Kidney glomerular epithelial cell (primary cell): Measurements from ENCODE around the gene BPHL.
A peak's percentile ranks its signal among the peaks of the same experiment; 100 is the strongest.
"Not testable (repeated sequence)": the region's sequence is repeated elsewhere in the genome, so short reads cannot be mapped to it uniquely, and the experiment has no call there.

Experiments used
- DNase-seq: peaks from one replicate; lab custom pipeline; 2025; lab: John Stamatoyannopoulos, UW

The BPHL gene

GRCh38 chr6:3122823-3123182 is 4.3 kb downstream of the BPHL start:
- DNase-seq: no peak

GRCh38 chr6:3124667-3125066 is 6.2 kb downstream of the BPHL start:
- DNase-seq: no peak

DNA sequence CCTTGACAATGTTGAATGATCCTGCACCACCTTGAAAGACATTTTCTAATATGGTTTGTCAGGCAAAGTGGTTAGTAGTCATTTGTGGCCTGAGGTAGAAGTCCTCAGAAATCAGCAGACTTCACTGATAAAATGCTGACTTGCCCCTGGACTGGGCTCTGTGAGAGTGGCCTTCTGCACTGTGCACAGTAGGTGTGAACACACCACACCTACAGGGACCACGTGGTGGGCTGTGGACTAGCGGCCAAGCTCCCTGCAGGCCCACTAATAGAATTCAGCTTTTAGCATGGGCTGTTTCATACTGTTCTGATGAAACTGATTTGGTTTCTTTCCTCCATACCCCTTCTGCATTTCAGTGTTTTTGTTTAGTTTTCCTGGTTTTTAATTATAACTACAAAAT is 7.3 kb downstream of the BPHL start:
- no peak for DNase-seq

DNA sequence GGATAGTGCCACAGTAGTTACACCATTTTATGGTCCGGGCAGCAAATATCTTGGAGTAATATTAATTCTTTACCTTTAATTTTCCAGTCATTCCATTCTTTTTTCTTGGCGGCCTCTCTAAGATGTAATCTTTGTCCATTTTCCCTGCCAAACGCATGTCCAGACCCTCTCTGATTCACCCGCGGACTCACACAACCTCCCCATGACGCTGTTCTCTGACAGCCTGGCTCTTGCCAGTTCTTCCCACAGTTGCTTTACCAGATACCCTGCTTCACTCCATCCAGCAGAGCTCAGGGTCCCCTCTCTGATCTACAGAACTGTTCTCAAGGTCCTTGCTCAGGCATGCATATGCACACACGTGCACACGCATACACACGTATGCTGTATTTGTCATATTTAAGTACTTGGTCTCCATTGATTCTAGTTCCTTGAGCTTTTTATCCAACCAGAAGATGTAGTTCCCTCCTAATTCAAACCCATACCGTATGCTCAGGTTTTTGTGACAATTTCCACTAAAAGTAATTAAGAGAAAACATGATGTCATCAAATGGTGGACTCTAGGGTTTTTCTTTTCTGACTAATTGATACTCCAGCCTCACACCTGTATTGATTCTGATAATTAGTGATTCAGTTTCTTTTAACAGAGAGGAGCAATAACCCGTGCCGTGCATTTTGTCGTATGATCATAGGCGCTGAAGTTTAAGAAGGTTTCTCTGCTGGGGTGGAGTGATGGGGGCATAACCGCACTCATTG is 10.0 kb downstream of the BPHL start:
- no peak for DNase-seq

DNA sequence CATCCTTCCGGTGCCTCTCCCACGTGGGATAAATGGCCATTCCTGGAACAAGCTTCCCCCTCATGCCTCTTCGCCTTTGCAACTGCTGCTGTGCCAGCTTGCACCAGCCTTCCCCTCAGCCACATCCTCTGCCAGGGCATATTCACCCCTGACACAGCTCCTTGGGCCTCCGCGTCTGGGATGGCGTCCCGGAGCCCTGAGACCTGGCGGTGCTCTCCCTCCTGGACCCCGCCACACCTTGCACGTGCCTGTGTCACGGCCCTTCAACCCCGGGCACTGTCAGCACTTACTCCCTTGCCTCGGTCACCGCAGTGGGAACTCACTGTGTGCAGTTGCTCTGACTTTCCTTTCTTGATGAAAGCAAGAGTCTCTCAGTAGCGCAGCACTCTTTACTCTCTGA is 13.2 kb downstream of the BPHL start:
- DNase-seq: no peak

DNA sequence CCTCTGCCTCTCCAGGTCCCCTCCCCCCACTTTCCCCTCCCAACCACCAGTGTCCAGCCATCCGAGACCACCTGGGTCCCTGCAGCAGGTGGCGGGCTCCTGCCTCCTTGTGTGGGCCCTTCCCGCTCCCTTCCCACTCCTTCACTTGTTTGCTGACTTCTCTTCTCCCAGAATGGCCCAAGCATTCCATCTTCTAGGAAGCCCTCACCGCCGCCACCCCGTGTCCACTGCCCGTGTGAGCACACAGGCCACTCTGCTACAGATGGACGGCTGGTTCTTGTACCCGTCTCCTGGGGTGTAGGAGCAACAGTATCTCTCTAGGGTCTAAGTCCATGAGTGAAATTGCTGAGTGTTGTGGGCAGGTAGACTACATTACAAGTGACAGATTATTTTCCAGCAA is 15.0 kb downstream of the BPHL start:
- no peak for DNase-seq

DNA sequence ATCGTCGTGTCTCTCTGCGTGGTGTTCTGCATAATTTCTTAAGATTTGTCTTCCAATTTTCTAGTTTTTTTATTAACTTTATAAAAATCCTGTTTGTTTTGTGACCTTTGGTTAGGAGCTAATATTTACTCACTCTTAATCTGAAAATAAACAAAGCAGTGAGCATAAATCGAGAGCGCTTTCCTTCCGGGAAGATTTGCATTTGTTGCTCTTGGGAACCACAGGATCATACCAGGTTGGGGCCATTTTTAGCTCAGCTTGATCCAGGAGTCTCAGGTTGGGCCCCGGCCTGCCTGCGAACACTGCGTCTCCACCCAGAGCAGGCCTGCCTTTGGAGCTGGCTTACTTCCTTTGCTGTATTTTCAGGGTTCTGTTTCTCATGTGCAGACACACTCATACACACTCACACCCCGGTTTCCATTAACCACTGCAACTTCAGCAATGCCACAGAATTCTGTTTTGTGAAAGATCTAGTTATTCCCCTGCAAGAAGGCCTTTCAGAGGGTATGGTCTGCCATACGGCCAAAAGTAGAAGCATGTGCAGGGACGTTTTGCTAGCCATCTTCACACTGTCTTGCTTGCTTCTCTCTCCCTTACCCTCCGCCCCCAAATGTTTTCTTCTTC is 17.3 kb downstream of the BPHL start:
- no peak for DNase-seq

- DNase-seq: no peak
Observed at GRCh38 chr6:3136292-3137011, 17.9 kb downstream of the BPHL start.

DNA sequence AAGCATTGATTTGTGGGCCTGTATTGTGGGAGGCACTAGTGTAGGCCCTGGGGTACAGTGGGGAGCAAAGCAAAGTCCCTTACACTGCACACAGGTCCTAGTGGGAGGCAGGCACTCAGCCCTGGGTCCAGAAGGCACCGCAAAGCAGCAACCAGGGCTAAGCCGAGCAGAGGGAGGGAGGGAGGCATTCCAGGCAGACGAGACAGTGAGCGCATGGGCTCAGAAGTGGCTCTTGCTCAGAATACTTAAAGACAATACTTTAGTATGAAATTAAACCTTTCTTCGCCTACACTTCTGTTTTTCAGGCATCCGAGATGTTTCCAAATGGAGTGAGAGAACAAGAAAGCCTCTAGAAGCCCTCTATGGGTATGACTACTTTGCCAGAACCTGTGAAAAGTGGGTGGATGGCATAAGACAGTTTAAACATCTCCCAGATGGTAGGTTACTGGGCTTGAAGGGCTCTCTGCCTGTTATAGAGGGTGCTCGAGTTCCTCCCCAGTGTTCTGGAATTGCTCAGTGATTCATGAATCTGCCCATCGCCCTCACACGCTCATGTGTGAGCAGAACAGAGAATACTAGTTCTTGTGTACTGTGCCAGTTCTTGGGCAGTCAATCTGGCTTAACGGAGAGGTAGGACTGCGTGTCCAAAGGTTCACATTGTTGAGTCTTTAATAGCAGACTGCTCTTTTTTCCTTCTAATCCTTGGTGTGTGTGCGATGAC is 18.7 kb downstream of the BPHL start:
- no peak for DNase-seq

DNA sequence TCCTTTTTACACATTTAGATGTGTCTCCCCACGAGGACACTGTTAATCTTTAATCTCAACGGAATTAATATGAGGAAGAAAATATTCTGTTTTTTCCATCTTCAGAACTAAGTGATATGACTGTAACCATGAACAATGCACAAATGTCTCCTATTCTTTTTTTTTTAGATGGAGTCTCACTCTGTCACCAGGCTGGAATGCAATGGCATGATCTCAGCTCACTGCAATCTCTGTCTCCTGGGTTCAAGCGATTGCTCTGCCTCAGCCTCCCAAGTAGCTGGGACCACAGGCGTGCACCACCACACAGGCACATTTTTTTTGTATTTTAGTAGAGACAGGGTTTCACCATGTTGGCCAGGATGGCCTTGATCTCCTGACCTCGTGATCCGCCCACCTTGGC is 19.4 kb downstream of the BPHL start:
- DNase-seq: not testable (repeated sequence)

DNA sequence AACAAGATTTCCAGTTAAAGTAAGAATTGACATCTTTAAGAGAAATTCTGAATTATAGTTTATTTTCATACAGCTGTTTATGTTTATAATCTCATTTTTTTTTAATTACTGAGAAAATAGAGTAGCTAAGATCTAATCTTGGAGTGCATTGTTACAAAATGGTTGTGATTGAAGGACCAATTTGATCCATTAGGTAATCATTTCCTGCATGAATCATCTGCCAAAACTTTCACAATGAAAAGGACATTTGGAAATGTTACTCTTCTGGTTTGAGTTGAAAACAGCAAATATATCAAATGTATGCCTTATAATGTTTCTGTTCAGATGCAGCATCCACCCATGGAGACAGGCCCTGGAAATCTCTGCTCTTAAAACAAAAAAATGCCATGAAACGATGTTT is 19.8 kb downstream of the BPHL start:
- DNase-seq: no peak

DNA sequence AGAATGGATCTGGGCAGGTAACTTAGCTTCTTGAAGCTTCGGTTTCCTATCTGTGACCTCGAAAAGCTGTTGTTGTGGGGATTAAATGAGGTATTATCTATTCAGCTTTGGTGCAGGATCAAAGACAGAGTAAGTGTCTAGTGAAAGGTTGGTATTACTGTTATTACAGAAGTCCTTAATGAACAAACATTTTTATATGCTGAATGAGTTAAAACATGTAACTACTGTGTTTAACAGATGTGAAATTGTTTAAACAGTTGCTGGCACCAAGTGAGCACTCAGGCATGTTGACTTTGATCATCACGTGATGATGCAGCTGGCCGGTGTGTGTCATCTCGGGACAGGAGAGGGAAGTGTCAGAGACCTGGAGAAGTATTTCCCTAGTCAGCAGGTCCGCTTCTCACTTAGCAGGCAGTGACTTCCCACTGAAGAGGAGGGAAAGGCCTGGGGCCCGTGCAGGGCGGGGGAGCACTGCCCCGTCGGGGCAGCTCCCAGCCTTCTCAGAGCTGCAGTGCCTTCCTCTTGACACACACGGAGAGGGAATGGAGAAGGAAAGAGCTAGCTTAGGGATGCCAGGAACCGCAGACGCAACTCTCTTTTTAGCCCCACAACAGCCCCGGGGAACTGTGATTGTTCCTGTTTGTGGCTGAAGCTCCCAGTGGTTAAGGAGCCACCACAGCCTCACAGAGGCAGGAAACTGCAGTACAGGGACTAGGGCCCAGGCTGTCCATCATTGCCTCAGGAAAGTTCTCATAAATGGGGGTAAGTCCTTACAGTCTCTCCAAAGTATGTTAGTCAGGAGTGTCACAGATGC is 20.8 kb downstream of the BPHL start:
- DNase-seq: peak; percentile 44

DNA sequence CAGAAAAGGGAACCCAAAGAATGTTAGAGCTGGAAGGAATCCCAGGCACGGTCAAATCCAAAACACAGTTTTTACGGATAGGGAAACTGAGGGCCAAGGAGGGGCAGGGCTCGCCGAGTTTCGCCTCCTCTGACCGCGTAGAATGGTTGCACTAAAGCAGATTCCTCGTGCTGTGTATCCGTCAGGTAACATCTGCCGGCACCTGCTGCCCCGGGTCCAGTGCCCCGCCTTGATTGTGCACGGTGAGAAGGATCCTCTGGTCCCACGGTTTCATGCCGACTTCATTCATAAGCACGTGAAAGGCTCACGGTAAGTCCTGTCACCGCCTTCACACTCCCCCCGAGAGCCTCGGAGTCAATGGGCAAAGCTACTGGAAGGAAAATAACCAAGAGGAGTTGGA is 21.7 kb downstream of the BPHL start:
- no peak for DNase-seq

- DNase-seq: no peak
Observed at GRCh38 chr6:3142536-3142935, 24.0 kb downstream of the BPHL start.

- no peak for DNase-seq
Observed at GRCh38 chr6:3143158-3143557, 24.6 kb downstream of the BPHL start.

- no peak for DNase-seq
Observed at GRCh38 chr6:3144571-3144970, 26.1 kb downstream of the BPHL start.

DNA sequence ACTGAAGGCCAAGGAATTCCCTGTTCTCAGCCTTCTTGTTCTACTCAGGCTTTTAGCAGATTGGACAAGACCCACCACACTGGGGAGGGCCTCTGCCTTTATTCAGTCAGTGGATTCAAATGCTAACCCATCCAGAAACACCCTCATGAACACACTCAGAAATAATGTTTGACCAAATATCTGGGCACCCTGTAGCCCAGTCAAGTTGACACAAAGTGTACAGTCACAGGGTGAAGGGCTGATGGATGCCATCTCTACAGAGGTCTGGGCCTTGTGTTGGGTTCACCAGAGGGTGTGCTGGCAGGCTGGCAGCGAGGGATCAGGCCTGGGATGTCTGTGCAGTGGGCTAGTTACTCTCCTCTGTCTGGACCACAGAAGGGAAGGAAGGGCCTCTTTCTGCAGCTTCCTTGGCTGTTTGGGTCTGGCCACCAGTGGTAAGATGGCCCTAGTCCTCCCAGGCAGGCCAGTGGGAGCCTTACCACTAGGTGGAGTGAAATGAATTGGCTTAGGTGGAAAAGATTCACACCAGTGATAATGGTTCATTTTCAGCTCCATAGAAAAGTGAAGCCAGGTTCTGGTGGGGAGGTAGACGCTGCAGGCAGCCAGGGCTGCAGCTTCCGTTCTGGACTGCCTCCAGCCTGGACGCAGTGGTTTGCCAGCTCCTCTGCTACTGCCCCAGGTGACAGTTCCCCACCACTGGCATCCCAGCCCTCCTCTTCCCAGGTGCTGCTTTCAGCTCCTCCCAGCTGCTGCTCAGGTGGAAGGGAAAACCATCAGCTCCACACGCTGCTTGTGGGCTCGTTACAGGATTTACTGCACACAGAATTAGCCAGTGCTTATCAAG is 29.6 kb downstream of the BPHL start:
- DNase-seq: no peak

DNA sequence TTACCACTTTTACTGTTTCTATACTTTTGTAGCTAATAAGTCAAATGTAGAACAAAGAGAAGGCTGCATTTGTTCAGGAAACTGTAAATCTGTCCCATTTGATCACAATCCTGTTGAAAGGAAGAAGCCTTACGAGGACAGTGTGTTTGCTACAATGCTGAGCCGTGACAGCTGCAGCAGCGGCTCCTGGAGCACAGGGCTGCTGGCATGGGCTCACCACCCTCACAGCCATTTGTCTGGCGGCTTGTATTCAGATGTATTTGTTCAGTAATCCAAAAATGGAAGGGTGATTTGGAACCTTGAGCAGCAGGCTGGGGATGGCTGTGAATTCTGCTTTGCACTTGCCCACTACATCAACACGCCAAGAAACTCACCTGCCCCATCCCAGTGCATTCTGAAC is 33.2 kb downstream of the BPHL start:
- no peak for DNase-seq

DNA sequence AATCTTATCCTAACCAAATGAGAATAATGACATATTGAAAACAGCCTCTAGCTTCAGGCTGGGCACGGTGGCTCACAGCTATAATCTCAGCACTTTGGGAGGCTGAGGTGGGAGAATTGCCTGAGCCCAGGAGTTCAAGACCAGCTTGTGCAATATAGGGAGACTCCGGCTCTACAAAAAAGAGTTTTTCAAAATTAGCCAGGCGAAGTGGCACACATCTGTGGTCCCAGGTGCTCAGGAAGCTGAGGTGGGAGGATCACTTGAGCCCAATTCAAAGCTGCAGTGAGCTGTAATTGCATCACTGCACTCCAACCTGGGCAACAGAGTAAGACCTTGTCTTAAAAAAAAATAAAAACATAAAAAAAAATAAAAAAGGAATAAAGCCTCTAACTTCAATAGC is 34.2 kb downstream of the BPHL start:
- DNase-seq: no peak

DNA sequence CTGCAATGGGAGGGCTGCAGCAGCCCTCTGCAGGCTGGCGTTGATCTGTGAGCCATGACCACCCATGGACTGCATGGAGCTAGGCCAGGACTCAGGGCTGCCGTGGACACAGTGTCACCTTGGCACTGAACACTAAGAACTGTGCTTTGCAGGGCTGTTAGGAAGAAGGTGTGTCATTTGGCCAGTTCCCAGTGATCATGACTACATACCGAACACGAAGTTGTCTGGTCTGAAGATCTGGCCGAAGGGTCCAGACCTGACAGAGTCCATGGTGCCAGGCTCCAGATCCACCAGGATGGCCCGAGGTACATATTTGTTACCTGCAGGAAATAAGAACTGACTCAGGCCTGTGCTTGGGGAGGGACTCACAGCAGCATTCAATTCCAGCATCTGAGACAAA is 36.9 kb downstream of the BPHL start:
- DNase-seq: not testable (repeated sequence)
